ENCODE results near the gene GPANK1.

Gene GPANK1

GRCh38 chr6:31706599-31706998 lies 41.8 kb upstream of the GPANK1 start, which contains the start of gene LY6G6F:
TSS of gene LY6G6F (plus strand) at chr6:31706866. CDS start at chr6:31706907, 41 bp downstream.
- no peak for TF ChIP-seq TAF1 (IDR thresholded peaks at IDR 0.05; ENCODE audit: low read depth, low read length)
- no peak for TF ChIP-seq POLR2A (IDR thresholded peaks at IDR 0.05; ENCODE audit: low read depth, low read length)
- no peak for TF ChIP-seq SPI1 (IDR thresholded peaks at IDR 0.05; ENCODE audit: low read depth, low read length)
- TF ChIP-seq POLR2AphosphoS5 (IDR thresholded peaks at IDR 0.05; ENCODE audit: low read depth, low read length): no peak
- TF ChIP-seq POU2F2 (IDR thresholded peaks at IDR 0.05; ENCODE audit: low read depth, low read length): no peak
- no peak for TF ChIP-seq PAX5 (IDR thresholded peaks at IDR 0.05; ENCODE audit: insufficient read depth, low read length, severe bottlenecking)
- FAIRE-seq: no peak
- DNase-seq (ENCODE audit: insufficient read length, low spot score): no peak

GRCh38 chr6:31705931-31706330 lies 41.1 kb upstream of the GPANK1 start:
- no peak for TF ChIP-seq POLR2AphosphoS5 (IDR thresholded peaks at IDR 0.05; ENCODE audit: low read depth, low read length)
- no peak for TF ChIP-seq POU2F2 (IDR thresholded peaks at IDR 0.05; ENCODE audit: low read depth, low read length)
- no peak for TF ChIP-seq SPI1 (IDR thresholded peaks at IDR 0.05; ENCODE audit: low read depth, low read length)
- TF ChIP-seq TAF1 (IDR thresholded peaks at IDR 0.05; ENCODE audit: low read depth, low read length): no peak
- no peak for TF ChIP-seq POLR2A (IDR thresholded peaks at IDR 0.05; ENCODE audit: low read depth, low read length)
- TF ChIP-seq PAX5 (IDR thresholded peaks at IDR 0.05; ENCODE audit: insufficient read depth, low read length, severe bottlenecking): no peak
- FAIRE-seq: no peak
- no peak for DNase-seq (ENCODE audit: insufficient read length, low spot score)

GRCh38 chr6:31702819-31703716 lies 38.3 kb upstream of the GPANK1 start, which contains the start of gene ABHD16A:
TSS of gene ABHD16A (minus strand) at chr6:31703324. CDS start at chr6:31703281, 43 bp downstream.
- DNase-seq (ENCODE audit: insufficient read length, low spot score): peak; percentile 96
- TF ChIP-seq POLR2A (IDR thresholded peaks at IDR 0.05; ENCODE audit: low read depth, low read length): peak; percentile 76
- peak; percentile 56; the same call in 1 of the 2 replicates for TF ChIP-seq POLR2AphosphoS5 (IDR thresholded peaks at IDR 0.05; ENCODE audit: low read depth, low read length)
- peak; percentile 31 for TF ChIP-seq PAX5 (IDR thresholded peaks at IDR 0.05; ENCODE audit: insufficient read depth, low read length, severe bottlenecking)
- peak; percentile 47 for TF ChIP-seq TAF1 (IDR thresholded peaks at IDR 0.05; ENCODE audit: low read depth, low read length)
- no peak; the same call in 1 of the 2 replicates for TF ChIP-seq POU2F2 (IDR thresholded peaks at IDR 0.05; ENCODE audit: low read depth, low read length)
- TF ChIP-seq SPI1 (IDR thresholded peaks at IDR 0.05; ENCODE audit: low read depth, low read length): no peak
- peak; percentile 98 for FAIRE-seq

- FAIRE-seq (no peak), DNase-seq (ENCODE audit: insufficient read length, low spot score) (no peak)
- TF ChIP-seq POLR2A (IDR thresholded peaks at IDR 0.05; ENCODE audit: low read depth, low read length) (no peak), POU2F2 (IDR thresholded peaks at IDR 0.05; ENCODE audit: low read depth, low read length) (no peak), POLR2AphosphoS5 (IDR thresholded peaks at IDR 0.05; ENCODE audit: low read depth, low read length) (no peak), TAF1 (IDR thresholded peaks at IDR 0.05; ENCODE audit: low read depth, low read length) (no peak), PAX5 (IDR thresholded peaks at IDR 0.05; ENCODE audit: insufficient read depth, low read length, severe bottlenecking) (no peak), SPI1 (IDR thresholded peaks at IDR 0.05; ENCODE audit: low read depth, low read length) (no peak)
Measured at GRCh38 chr6:31702405-31702818, 37.6 kb upstream of the GPANK1 start.

- DNase-seq (ENCODE audit: insufficient read length, low spot score) (no peak), FAIRE-seq (peak; percentile 28)
- no peak for TF ChIP-seq SPI1 (IDR thresholded peaks at IDR 0.05; ENCODE audit: low read depth, low read length)
- no peak for TF ChIP-seq POLR2A (IDR thresholded peaks at IDR 0.05; ENCODE audit: low read depth, low read length)
- no peak for TF ChIP-seq TAF1 (IDR thresholded peaks at IDR 0.05; ENCODE audit: low read depth, low read length)
- TF ChIP-seq POLR2AphosphoS5 (IDR thresholded peaks at IDR 0.05; ENCODE audit: low read depth, low read length): no peak
Measured at GRCh38 chr6:31701666-31702404, 37.0 kb upstream of the GPANK1 start.

- DNase-seq (ENCODE audit: insufficient read length, low spot score) (no peak), FAIRE-seq (no peak)
- TF ChIP-seq PAX5 (IDR thresholded peaks at IDR 0.05; ENCODE audit: insufficient read depth, low read length, severe bottlenecking) (no peak), TAF1 (IDR thresholded peaks at IDR 0.05; ENCODE audit: low read depth, low read length) (no peak), POLR2A (IDR thresholded peaks at IDR 0.05; ENCODE audit: low read depth, low read length) (no peak), SPI1 (IDR thresholded peaks at IDR 0.05; ENCODE audit: low read depth, low read length) (no peak), POLR2AphosphoS5 (IDR thresholded peaks at IDR 0.05; ENCODE audit: low read depth, low read length) (no peak), POU2F2 (IDR thresholded peaks at IDR 0.05; ENCODE audit: low read depth, low read length) (no peak)
Measured at GRCh38 chr6:31700740-31701401, 36.1 kb upstream of the GPANK1 start.

- FAIRE-seq: no peak
- TF ChIP-seq POU2F2 (IDR thresholded peaks at IDR 0.05; ENCODE audit: low read depth, low read length) (no peak), TAF1 (IDR thresholded peaks at IDR 0.05; ENCODE audit: low read depth, low read length) (no peak), PAX5 (IDR thresholded peaks at IDR 0.05; ENCODE audit: insufficient read depth, low read length, severe bottlenecking) (no peak)
- no peak for DNase-seq (ENCODE audit: insufficient read length, low spot score)
Measured at GRCh38 chr6:31697555-31697954, 32.8 kb upstream of the GPANK1 start.

GRCh38 chr6:31693535-31693934 lies 28.7 kb upstream of the GPANK1 start:
- FAIRE-seq (no peak), DNase-seq (ENCODE audit: insufficient read length, low spot score) (no peak)
- no peak for TF ChIP-seq TAF1 (IDR thresholded peaks at IDR 0.05; ENCODE audit: low read depth, low read length)
- TF ChIP-seq POLR2AphosphoS5 (IDR thresholded peaks at IDR 0.05; ENCODE audit: low read depth, low read length): no peak
- TF ChIP-seq POLR2A (IDR thresholded peaks at IDR 0.05; ENCODE audit: low read depth, low read length): no peak
- TF ChIP-seq PAX5 (IDR thresholded peaks at IDR 0.05; ENCODE audit: insufficient read depth, low read length, severe bottlenecking): no peak
- no peak for TF ChIP-seq SPI1 (IDR thresholded peaks at IDR 0.05; ENCODE audit: low read depth, low read length)
- no peak for TF ChIP-seq POU2F2 (IDR thresholded peaks at IDR 0.05; ENCODE audit: low read depth, low read length)
